HCT116 (cell line): ENCODE data around the gene FBP1. TPM values are rescaled to one million over a fixed set of nuclear protein-coding genes. Genes with fewer than 3 reads are reported as not detected.

ENCODE experiments used
- ATAC-seq: fragments of 200-7000 bp; cut with Tn5 transposase; 2 replicates; pipeline ENCODE4 v1.9.1; 2020; ENCODE audit warnings: mild to moderate bottlenecking, moderate library complexity
- BruUV-seq: library from RNA; stranded (reverse); fragments of 400-500 nt; replicated peaks from 2 replicates; lab custom pipeline; 2021; lab: Mats Ljungman, UMichigan
- CTCF ChIA-PET: fragments of 300-600 bp; sonication (Branson Sonifier 250); formaldehyde crosslinking; loops from one replicate; lab custom pipeline; 2021; ENCODE audit warnings: antibody characterized with exemption; lab: Charles Lee
- POLR2A ChIA-PET: fragments of 300-600, 350-600 bp; sonication (Branson Sonifier 250); formaldehyde crosslinking; loops from one replicate; lab custom pipeline; 2021; ENCODE audit warnings: antibody characterized with exemption; lab: Charles Lee
- RAD21 ChIA-PET, 2 experiments: fragments of 300-600 bp; sonication (Branson Sonifier 250); formaldehyde crosslinking; loops; one replicate each; lab custom pipeline; 2023; ENCODE audit warnings: low total read pairs in 2 of 2; ENCODE audit not compliant: uncharacterized antibody in 2 of 2, unreplicated experiment in 2 of 2, low non-redundant PET in 1 of 2; lab: Charles Lee
- DNase-seq: peaks from one replicate; pipeline ENCODE4 v3.0.0-alpha.2; 2010; ENCODE audit warnings: low read depth, low spot score
- H2AFZ ChIP-seq: fragments of 200-600 bp; shearing (Covaris generic), sonication (generic); 2 replicates; pipeline ENCODE4 v1.6.1; 2017; ENCODE audit warnings: low read depth, mixed run types, mixed read lengths, antibody characterized with exemption, low read length; ENCODE audit not compliant: poor library complexity, severe bottlenecking
- H3K27ac ChIP-seq: 2 replicates; pipeline ENCODE4 v1.5.1; 2012; ENCODE audit warnings: low read depth, low read length
- H3K27me3 ChIP-seq: fragments of 200-600 bp; sonication (generic); 2 replicates; pipeline ENCODE4 v1.6.1; 2016; ENCODE audit warnings: mixed run types, low read length, mixed read lengths; ENCODE audit not compliant: insufficient read depth
- H3K36me3 ChIP-seq, 2 experiments: fragments of 200-500 bp in 1 of 2; fragments of 200-600 bp in 1 of 2; sonication (Bioruptor generic) in 1 of 2; sonication (generic) in 1 of 2; 2 replicates each; pipeline versions ENCODE4 v1.5.1 to v1.6.1; 2014 to 2016; ENCODE audit warnings: low read length in 2 of 2, inconsistent platforms in 1 of 2, mixed read lengths in 1 of 2, mixed run types in 1 of 2; ENCODE audit not compliant: insufficient read depth in 2 of 2, control insufficient read depth in 1 of 2
- H3K4me1 ChIP-seq, 2 experiments: fragments of 200-600 bp in 1 of 2; sonication (generic) in 1 of 2; 2 replicates each; pipeline versions ENCODE4 v1.5.1 to v1.6.1; 2012 to 2017; ENCODE audit warnings: low read length in 2 of 2, inconsistent platforms in 1 of 2, mild to moderate bottlenecking in 1 of 2, mixed read lengths in 1 of 2, mixed run types in 1 of 2, moderate library complexity in 1 of 2; ENCODE audit not compliant: insufficient read depth in 2 of 2, control insufficient read depth in 1 of 2
- H3K4me2 ChIP-seq: fragments of 200-600 bp; sonication (generic); 2 replicates; pipeline ENCODE4 v1.6.1; 2017; ENCODE audit warnings: mixed run types, low read length, mixed read lengths
- H3K4me3 ChIP-seq, 2 experiments: fragments of 200-600 bp in 1 of 2; sonication (generic) in 1 of 2; replicated peaks in 1 of 2; 2 replicates each; pipeline ENCODE4 v1.5.1; 2011 to 2016; ENCODE audit warnings: low read length in 2 of 2, control low read depth in 1 of 2, low read depth in 1 of 2, mild to moderate bottlenecking in 1 of 2, mixed read lengths in 1 of 2, mixed run types in 1 of 2
- H3K79me2 ChIP-seq: fragments of 200-600 bp; sonication (generic); 2 replicates; pipeline ENCODE4 v1.6.1; 2017; ENCODE audit warnings: mild to moderate bottlenecking, mixed run types, low read length, moderate library complexity, mixed read lengths; ENCODE audit not compliant: insufficient read depth
- H3K9ac ChIP-seq: fragments of 200-600 bp; sonication (generic); 2 replicates; pipeline ENCODE4 v1.6.1; 2016; ENCODE audit warnings: low read length, mixed read lengths
- H3K9me2 ChIP-seq: fragments of 200-600 bp; sonication (generic), shearing (Covaris generic); 2 replicates; pipeline ENCODE4 v1.6.1; 2017; ENCODE audit warnings: mixed run types, mild to moderate bottlenecking, moderate library complexity; ENCODE audit not compliant: insufficient read depth
- H3K9me3 ChIP-seq, 2 experiments: fragments of 200-500 bp in 1 of 2; fragments of 200-600 bp in 1 of 2; sonication (Bioruptor generic) in 1 of 2; sonication (generic) in 1 of 2; 2 replicates each; pipeline ENCODE4 v1.6.1; 2014 to 2017; ENCODE audit warnings: low read length in 2 of 2, mixed read lengths in 2 of 2, inconsistent platforms in 1 of 2, low read depth in 1 of 2, mild to moderate bottlenecking in 1 of 2, mixed run types in 1 of 2, moderate library complexity in 1 of 2; ENCODE audit not compliant: control insufficient read depth in 1 of 2, insufficient read depth in 1 of 2
- H4K20me1 ChIP-seq: fragments of 200-600 bp; sonication (generic), shearing (Covaris generic); 2 replicates; pipeline ENCODE4 v1.6.1; 2017; ENCODE audit warnings: mixed run types, mild to moderate bottlenecking, moderate library complexity; ENCODE audit not compliant: insufficient read depth
- ATF3 ChIP-seq: IDR thresholded peaks from 2 replicates; pipeline ENCODE4 v1.6.1; 2012
- CBX3 ChIP-seq: IDR thresholded peaks from 2 replicates; pipeline ENCODE4 v1.6.1; 2012; ENCODE audit warnings: low read depth
- EZH2 ChIP-seq: fragments of 200-600 bp; sonication (generic); IDR thresholded peaks from 2 replicates; pipeline ENCODE4 v1.6.1; 2017; ENCODE audit warnings: antibody characterized with exemption, mixed run types
- FOSL1 ChIP-seq: IDR thresholded peaks from 2 replicates; pipeline ENCODE4 v1.6.1; 2012; ENCODE audit warnings: low read depth
- MAX ChIP-seq: IDR thresholded peaks from 2 replicates; pipeline ENCODE4 v1.6.1; 2012
- POLR2AphosphoS5 ChIP-seq: IDR thresholded peaks from 2 replicates; pipeline ENCODE4 v1.6.1; 2011; ENCODE audit warnings: mild to moderate bottlenecking, low read depth, low read length, moderate library complexity
- SIN3A ChIP-seq: IDR thresholded peaks from 2 replicates; pipeline ENCODE4 v1.6.1; 2012; ENCODE audit warnings: low read depth
- SP1 ChIP-seq: IDR thresholded peaks from 2 replicates; pipeline ENCODE4 v1.6.1; 2012; ENCODE audit warnings: low read depth
- TCF7L2 ChIP-seq: IDR thresholded peaks from 2 replicates; pipeline ENCODE4 v1.7.0; 2011; ENCODE audit warnings: borderline replicate concordance, inconsistent platforms; ENCODE audit not compliant: insufficient read depth, insufficient read length; ENCODE audit errors: extremely low read depth
- YY1 ChIP-seq: IDR thresholded peaks from 2 replicates; pipeline ENCODE4 v1.6.1; 2011; ENCODE audit warnings: low read length, low read depth, moderate library complexity, mild to moderate bottlenecking; ENCODE audit not compliant: insufficient replicate concordance; ENCODE audit errors: extremely low read depth
- ZBTB33 ChIP-seq: IDR thresholded peaks from 2 replicates; pipeline ENCODE4 v1.6.1; 2011; ENCODE audit warnings: mild to moderate bottlenecking, low read length, moderate library complexity; ENCODE audit not compliant: insufficient replicate concordance; ENCODE audit errors: extremely low read depth
- ZFX ChIP-seq: fragments of 450-650 bp; IDR thresholded peaks from 2 replicates; pipeline ENCODE4 v1.6.1; 2017
- ZNF274 ChIP-seq: fragments of 200-500 bp; sonication (Bioruptor generic); IDR thresholded peaks from 2 replicates; pipeline ENCODE4 v1.6.1; 2014; ENCODE audit warnings: mild to moderate bottlenecking, low read depth, low read length, inconsistent platforms
- intact Hi-C: fragments of 100-400 bp; cut with micrococcal nuclease; formaldehyde crosslinking; loops from 2 replicates; pipeline ENCODE4 v1.10.0; 2022
- total RNA-seq: library from RNA; stranded (reverse); gene quantifications from one replicate; pipeline ENCODE4 v1.2.1, GENCODE V29; 2021; ENCODE audit not compliant: unreplicated experiment

Gene FBP1
- total RNA-seq, 1 experiment from 2014 or later: 0.42 TPM

GRCh38 chr9:94663640-94664039 is 24.3 kb upstream of the FBP1 start:
- no peak overlapping the region for H3K27ac ChIP-seq
- ATAC-seq (no peak), DNase-seq (no peak)
- no peak overlapping the region for H2AFZ ChIP-seq
- ChIA-PET RAD21 (no interaction called here), POLR2A (no interaction called here)
- H3K9ac ChIP-seq: no peak overlapping the region
- no peaks in the 10 kb centered on the region for H3K27me3 ChIP-seq
- BruUV-seq: no TSS peak
- no peaks in the 10 kb centered on the region for H4K20me1 ChIP-seq
- H3K4me3 ChIP-seq: no peak overlapping the region
- no peaks in the 10 kb centered on the region for H3K9me2 ChIP-seq
- TF ChIP-seq SIN3A: no peak
- no peak for TF ChIP-seq SP1
- TF ChIP-seq ATF3: no peak
- TF ChIP-seq YY1: no peak
- no peak for TF ChIP-seq FOSL1
- TF ChIP-seq, all 23 proteins: peak for 0
- CTCF ChIA-PET: no interaction called here
- H3K4me1 ChIP-seq: peaks cover 2 to 3% of the 10 kb centered on the region in 2 experiments; a peak in 1 of 4 replicates
- H3K9me3 ChIP-seq: no peaks in the 10 kb centered on the region
- H3K79me2 ChIP-seq: no peaks in the 10 kb centered on the region
- no peak overlapping the region for H3K4me2 ChIP-seq
- no peaks in the 10 kb centered on the region for H3K36me3 ChIP-seq
- intact Hi-C loops: no loop called here

- Histone ChIP-seq H3K79me2 (no peaks in the 10 kb centered on the region), H3K4me3 (no peak overlapping the region), H3K27me3 (no peaks in the 10 kb centered on the region), H3K4me2 (no peak overlapping the region), H3K36me3 (no peaks in the 10 kb centered on the region), H4K20me1 (no peaks in the 10 kb centered on the region), H3K9ac (no peak overlapping the region), H3K9me3 (no peaks in the 10 kb centered on the region), H2AFZ (no peak overlapping the region), H3K9me2 (no peaks in the 10 kb centered on the region), H3K27ac (no peak overlapping the region), H3K4me1 (no peaks in the 10 kb centered on the region)
- ATAC-seq (no peak), DNase-seq (no peak)
- intact Hi-C loops: no loop called here
- ChIA-PET CTCF (no interaction called here), RAD21 (no interaction called here), POLR2A (no interaction called here)
- TF ChIP-seq ZNF274 (no peak), MAX (no peak), SP1 (no peak), ZBTB33 (no peak), TCF7L2 (no peak), FOSL1 (no peak), POLR2AphosphoS5 (no peak), CBX3 (no peak), EZH2 (no peak), ZFX (no peak)
- no TSS peak for BruUV-seq
Observed at GRCh38 chr9:94663140-94663539, 23.8 kb upstream of the FBP1 start.
